OCI-LY1 (cell line): ENCODE results near the gene OR14C36.

ENCODE experiments used
- H2AFZ ChIP-seq: fragments of 200-600 bp; sonication (generic), shearing (Covaris generic); 2 replicates; pipeline ENCODE4 v1.6.0; 2014; ENCODE audit warnings: antibody characterized with exemption, mild to moderate bottlenecking, low read length
- H3F3A ChIP-seq: fragments of 200-600 bp; sonication (generic), shearing (Covaris generic); 2 replicates; pipeline ENCODE4 v1.6.0; 2014; ENCODE audit warnings: mild to moderate bottlenecking, antibody characterized with exemption, low read length, moderate library complexity; ENCODE audit not compliant: insufficient read depth
- H3K27ac ChIP-seq: fragments of 200-600 bp; sonication (generic); 2 replicates; pipeline ENCODE4 v1.5.1; 2014; ENCODE audit warnings: low read length, mixed run types, mild to moderate bottlenecking, low read depth; ENCODE audit not compliant: poor library complexity, severe bottlenecking
- H3K27me3 ChIP-seq: fragments of 200-600 bp; sonication (generic); 2 replicates; pipeline ENCODE4 v1.6.0; 2014; ENCODE audit warnings: antibody characterized with exemption, mild to moderate bottlenecking, low read length, moderate library complexity; ENCODE audit not compliant: insufficient read depth
- H3K36me3 ChIP-seq: fragments of 200-600 bp; sonication (generic); 2 replicates; pipeline ENCODE4 v1.6.1; 2014; ENCODE audit warnings: mild to moderate bottlenecking, antibody characterized with exemption, low read length, moderate library complexity, mixed read lengths; ENCODE audit not compliant: insufficient read depth
- H3K4me1 ChIP-seq: fragments of 200-600 bp; sonication (generic); 2 replicates; pipeline ENCODE4 v1.5.1; 2014; ENCODE audit warnings: mild to moderate bottlenecking, low read length, moderate library complexity; ENCODE audit not compliant: insufficient read depth, severe bottlenecking
- H3K4me2 ChIP-seq: fragments of 200-600 bp; sonication (generic), shearing (Covaris generic); 2 replicates; pipeline ENCODE4 v1.6.1; 2014; ENCODE audit warnings: low read length
- H3K4me3 ChIP-seq: fragments of 200-600 bp; sonication (generic); 2 replicates; pipeline ENCODE4 v1.5.1; 2014; ENCODE audit warnings: low read length, low read depth, mild to moderate bottlenecking, mixed read lengths; ENCODE audit not compliant: poor library complexity, severe bottlenecking
- H3K79me2 ChIP-seq: fragments of 200-600 bp; shearing (Covaris generic); 2 replicates; pipeline ENCODE4 v1.6.1; 2016; ENCODE audit warnings: mixed run types, low read length, mixed read lengths; ENCODE audit not compliant: insufficient read depth
- H3K9ac ChIP-seq: fragments of 200-600 bp; sonication (generic), shearing (Covaris generic); 2 replicates; pipeline ENCODE4 v1.6.1; 2014; ENCODE audit warnings: mild to moderate bottlenecking, low read length, mixed read lengths
- H3K9me2 ChIP-seq: fragments of 200-600 bp; sonication (generic), shearing (Covaris generic); 2 replicates; pipeline ENCODE4 v1.6.1; 2014; ENCODE audit warnings: low read depth, mild to moderate bottlenecking, low read length, mixed read lengths
- H3K9me3 ChIP-seq: fragments of 200-600 bp; shearing (Covaris generic); 2 replicates; pipeline ENCODE4 v1.6.1; 2014; ENCODE audit warnings: low read length, mixed read lengths
- H4K20me1 ChIP-seq: fragments of 200-600 bp; sonication (generic), shearing (Covaris generic); 2 replicates; pipeline ENCODE4 v1.6.0; 2016; ENCODE audit warnings: mild to moderate bottlenecking, low read length; ENCODE audit not compliant: insufficient read depth
- EZH2 ChIP-seq: fragments of 200-600 bp; sonication (generic), shearing (Covaris generic); IDR thresholded peaks from 2 replicates; pipeline ENCODE4 v1.8.0; 2017; ENCODE audit warnings: borderline replicate concordance, mixed run types, mild to moderate bottlenecking, antibody characterized with exemption, low read length, moderate library complexity, mixed read lengths
- TF ChIP-seq, protein P1 (sequence below): fragments of 200-600 bp; sonication (generic), shearing (Covaris generic); IDR thresholded peaks from 2 replicates; pipeline ENCODE4 v1.5.1; 2017; ENCODE audit warnings: mild to moderate bottlenecking, antibody characterized with exemption, low read length, moderate library complexity, mixed read lengths

The OR14C36 gene

DNA sequence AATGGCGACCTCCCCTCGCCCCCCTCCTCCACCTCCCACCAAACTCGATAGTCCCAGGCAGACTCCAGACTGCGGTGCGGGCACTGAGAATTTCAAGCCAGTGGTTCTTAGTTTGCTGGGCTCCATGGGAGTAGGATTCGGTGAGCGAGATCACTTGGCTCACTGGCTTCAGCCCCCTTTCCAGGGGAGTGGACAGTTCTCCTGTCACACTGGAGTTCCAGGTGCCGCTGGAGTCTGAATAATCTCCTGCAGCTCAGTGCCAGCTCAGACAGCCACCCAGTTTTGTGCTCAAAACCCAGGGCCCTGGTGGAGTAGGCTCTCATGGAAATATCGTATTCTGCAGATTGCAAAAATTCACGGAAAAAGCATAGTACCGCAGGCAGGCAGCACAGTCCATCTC is 31.8 kb upstream of the OR14C36 start:
- no peaks in the 10 kb centered on the region for H3K4me1 ChIP-seq
- no peak overlapping the region for H3K27ac ChIP-seq
- H3K4me2 ChIP-seq = no peak overlapping the region
- no peaks in the 10 kb centered on the region for H3K27me3 ChIP-seq
- H3K9me3 ChIP-seq = no peaks in the 10 kb centered on the region
- TF ChIP-seq, protein P1, sequence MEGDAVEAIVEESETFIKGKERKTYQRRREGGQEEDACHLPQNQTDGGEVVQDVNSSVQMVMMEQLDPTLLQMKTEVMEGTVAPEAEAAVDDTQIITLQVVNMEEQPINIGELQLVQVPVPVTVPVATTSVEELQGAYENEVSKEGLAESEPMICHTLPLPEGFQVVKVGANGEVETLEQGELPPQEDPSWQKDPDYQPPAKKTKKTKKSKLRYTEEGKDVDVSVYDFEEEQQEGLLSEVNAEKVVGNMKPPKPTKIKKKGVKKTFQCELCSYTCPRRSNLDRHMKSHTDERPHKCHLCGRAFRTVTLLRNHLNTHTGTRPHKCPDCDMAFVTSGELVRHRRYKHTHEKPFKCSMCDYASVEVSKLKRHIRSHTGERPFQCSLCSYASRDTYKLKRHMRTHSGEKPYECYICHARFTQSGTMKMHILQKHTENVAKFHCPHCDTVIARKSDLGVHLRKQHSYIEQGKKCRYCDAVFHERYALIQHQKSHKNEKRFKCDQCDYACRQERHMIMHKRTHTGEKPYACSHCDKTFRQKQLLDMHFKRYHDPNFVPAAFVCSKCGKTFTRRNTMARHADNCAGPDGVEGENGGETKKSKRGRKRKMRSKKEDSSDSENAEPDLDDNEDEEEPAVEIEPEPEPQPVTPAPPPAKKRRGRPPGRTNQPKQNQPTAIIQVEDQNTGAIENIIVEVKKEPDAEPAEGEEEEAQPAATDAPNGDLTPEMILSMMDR = no peak
- no peak for TF ChIP-seq EZH2
- no peaks in the 10 kb centered on the region for H3K36me3 ChIP-seq
- no peaks in the 10 kb centered on the region for H3K9me2 ChIP-seq
- H3K9ac ChIP-seq = no peak overlapping the region
- no peaks in the 10 kb centered on the region for H3F3A ChIP-seq
- H2AFZ ChIP-seq = no peak overlapping the region
- no peaks in the 10 kb centered on the region for H4K20me1 ChIP-seq
- H3K4me3 ChIP-seq = no peak overlapping the region
- H3K79me2 ChIP-seq = no peaks in the 10 kb centered on the region

DNA sequence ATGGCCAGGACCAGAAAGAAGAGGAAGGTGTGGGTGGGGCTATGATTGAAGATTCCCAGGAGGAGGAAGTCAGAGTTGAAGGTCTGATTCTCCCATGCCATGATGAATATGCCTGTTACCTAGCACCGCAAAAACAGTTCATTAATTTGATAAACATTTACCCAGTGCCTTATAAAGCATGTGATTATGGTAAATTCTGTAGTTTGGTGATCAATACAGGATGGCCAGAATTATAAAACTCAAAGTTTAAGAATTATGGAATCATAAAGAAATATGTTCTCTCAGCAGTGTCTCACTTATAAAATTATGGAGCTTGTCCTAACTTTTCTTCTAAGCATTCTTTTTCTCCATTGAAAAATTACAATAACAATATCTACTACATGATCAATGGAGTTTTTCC is 24.1 kb upstream of the OR14C36 start, which contains the start of gene OR2M7:
Gene OR2M7 (minus strand): TSS at position 101 of the 400 bp plus-strand sequence. CDS start 0 bp downstream, at position 101.
- Histone ChIP-seq H3K9me2 (no peaks in the 10 kb centered on the region), H3K27me3 (no peaks in the 10 kb centered on the region), H3K27ac (no peak within 1 kb of the TSS), H3K4me2 (no peak within 1 kb of the TSS), H3K4me1 (no peaks in the 10 kb centered on the region), H3K9ac (no peak within 1 kb of the TSS), H2AFZ (no peak within 1 kb of the TSS), H3K79me2 (no peaks in the 10 kb centered on the region), H4K20me1 (no peaks in the 10 kb centered on the region), H3K36me3 (no peaks in the 10 kb centered on the region), H3K4me3 (no peak within 1 kb of the TSS), H3K9me3 (no peaks in the 10 kb centered on the region), H3F3A (no peaks in the 10 kb centered on the region)
- TF ChIP-seq, protein P1 = no peak
- no peak for TF ChIP-seq EZH2

DNA sequence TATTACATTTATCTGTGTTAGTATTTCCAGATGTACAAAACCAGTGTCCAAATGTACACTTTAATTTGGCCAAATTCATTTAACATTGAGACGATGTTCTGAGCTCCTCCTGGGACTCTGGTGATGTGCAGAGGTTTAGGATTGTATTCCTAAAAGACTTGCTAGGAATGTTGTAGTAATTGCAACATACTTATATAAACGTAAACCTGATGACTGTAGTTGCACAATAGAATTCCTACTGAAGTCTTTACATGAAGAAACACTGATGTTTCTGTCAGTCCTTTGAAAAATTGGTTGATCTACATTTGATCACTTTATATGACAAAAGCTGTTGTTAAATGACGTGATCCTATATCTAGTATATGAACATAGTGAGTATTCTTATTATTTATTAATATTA is 5.1 kb upstream of the OR14C36 start:
- Histone ChIP-seq H3K27me3 (no peaks in the 10 kb centered on the region), H3K79me2 (no peaks in the 10 kb centered on the region), H3K4me2 (no peak overlapping the region), H3K36me3 (no peaks in the 10 kb centered on the region), H3K9me2 (no peaks in the 10 kb centered on the region), H3K4me3 (no peak overlapping the region), H2AFZ (no peak overlapping the region), H4K20me1 (no peaks in the 10 kb centered on the region), H3K9me3 (no peaks in the 10 kb centered on the region), H3K4me1 (no peaks in the 10 kb centered on the region), H3K27ac (no peak overlapping the region), H3K9ac (no peak overlapping the region), H3F3A (no peaks in the 10 kb centered on the region)
- no peak for TF ChIP-seq EZH2
- TF ChIP-seq, protein P1 = no peak
